22Rv1 (cell line): ENCODE measurements around the gene SYNE1.
"Not testable (repeated sequence)": the region's sequence is repeated elsewhere in the genome, so short reads cannot be mapped to it uniquely, and the experiment has no call there.

Experiments
- H3K27ac ChIP-seq: fragments of 450-650 bp; 2 replicates; pipeline ENCODE4 v1.5.1; 2017
- CTCF ChIP-seq: fragments of 450-650 bp; IDR thresholded peaks from 2 replicates; pipeline ENCODE4 v1.5.1; 2017; ENCODE audit warnings: mild to moderate bottlenecking
- ZFX ChIP-seq: fragments of 450-650 bp; IDR thresholded peaks from 2 replicates; pipeline ENCODE4 v1.6.1; 2017; ENCODE audit warnings: antibody characterized with exemption, borderline replicate concordance

Gene SYNE1

GRCh38 chr6:152534541-152534940 is 102.6 kb downstream of the SYNE1 start:
- H3K27ac ChIP-seq = no peak overlapping the region
- no peak for TF ChIP-seq CTCF
- no peak for TF ChIP-seq ZFX

GRCh38 chr6:152532556-152533422 is 104.4 kb downstream of the SYNE1 start:
- no peak overlapping the region for H3K27ac ChIP-seq

GRCh38 chr6:152531659-152532058 is 105.5 kb downstream of the SYNE1 start:
- no peak for TF ChIP-seq CTCF
- no peak for TF ChIP-seq ZFX
- no peak overlapping the region for H3K27ac ChIP-seq

More at GRCh38 chr6:152532556-152533422, 104.4 kb downstream of the SYNE1 start:
- TF ChIP-seq CTCF (no peak), ZFX (no peak)

GRCh38 chr6:152529369-152529768 is 107.8 kb downstream of the SYNE1 start:
- TF ChIP-seq ZFX (no peak), CTCF (no peak)
- H3K27ac ChIP-seq = no peak overlapping the region

- H3K27ac ChIP-seq = not testable (repeated sequence)
These were observed 123.0 kb downstream of the SYNE1 start for GRCh38 chr6:152514120-152514519.

GRCh38 chr6:152509916-152510315 is 127.2 kb downstream of the SYNE1 start:
- TF ChIP-seq ZFX (no peak), CTCF (no peak)
- no peak overlapping the region for H3K27ac ChIP-seq

- H3K27ac ChIP-seq = no peak overlapping the region
- TF ChIP-seq CTCF = no peak
- no peak for TF ChIP-seq ZFX
These were observed 128.7 kb downstream of the SYNE1 start for GRCh38 chr6:152508477-152508876.

- TF ChIP-seq ZFX = no peak
- TF ChIP-seq CTCF = no peak
- H3K27ac ChIP-seq = no peak overlapping the region
These were observed 133.6 kb downstream of the SYNE1 start for GRCh38 chr6:152503546-152503945.
